ENCODE data around the gene TCAP. TPM values are rescaled to one million over a fixed set of nuclear protein-coding genes. Genes with fewer than 3 reads are reported as not detected.
"Not testable (repeated sequence)": the region's sequence is repeated elsewhere in the genome, so short reads cannot be mapped to it uniquely, and the experiment has no call there.

The TCAP gene
- total RNA-seq, 2 experiments from 2014 or later, result 0.78 to 0.89 TPM

GRCh38 chr17:39706383-39706782 lies 41.2 kb downstream of the TCAP start:
- no peaks in the 10 kb centered on the region for H3K36me3 Mint-ChIP-seq
- no peak overlapping the region for H3K27ac Mint-ChIP-seq
- H3K4me3 Mint-ChIP-seq, result no peak overlapping the region
- no peaks in the 10 kb centered on the region for H3K9me3 Mint-ChIP-seq
- no peak for DNase-seq
- H3K4me1 Mint-ChIP-seq, result peaks cover 10% of the 10 kb centered on the region
- peaks cover 12% of the 10 kb centered on the region for H3K27me3 Mint-ChIP-seq

- Mint-ChIP-seq H3K27me3 (peaks cover 6% of the 10 kb centered on the region), H3K4me3 (no peak overlapping the region), H3K4me1 (peaks cover 10% of the 10 kb centered on the region), H3K27ac (peak overlapping the region; percentile 58), H3K9me3 (no peaks in the 10 kb centered on the region), H3K36me3 (no peaks in the 10 kb centered on the region)
- DNase-seq, result no peak
These were observed 41.8 kb downstream of the TCAP start for GRCh38 chr17:39706921-39707337.

- peaks cover 8% of the 10 kb centered on the region for H3K4me1 Mint-ChIP-seq
- no peaks in the 10 kb centered on the region for H3K9me3 Mint-ChIP-seq
- no peak overlapping the region for H3K4me3 Mint-ChIP-seq
- H3K27ac Mint-ChIP-seq, result no peak overlapping the region
- no peaks in the 10 kb centered on the region for H3K36me3 Mint-ChIP-seq
- DNase-seq, result no peak
- no peaks in the 10 kb centered on the region for H3K27me3 Mint-ChIP-seq
These were observed 44.3 kb downstream of the TCAP start for GRCh38 chr17:39709319-39709997.

- Mint-ChIP-seq H3K4me3 (no peak overlapping the region), H3K4me1 (peaks cover 8% of the 10 kb centered on the region), H3K36me3 (no peaks in the 10 kb centered on the region), H3K9me3 (no peaks in the 10 kb centered on the region), H3K27ac (no peak overlapping the region), H3K27me3 (no peaks in the 10 kb centered on the region)
- no peak for DNase-seq
These were observed 45.1 kb downstream of the TCAP start for GRCh38 chr17:39709998-39710964.

- H3K27ac Mint-ChIP-seq, DNase-seq, H3K36me3 Mint-ChIP-seq, H3K4me1 Mint-ChIP-seq, H3K9me3 Mint-ChIP-seq, H3K4me3 Mint-ChIP-seq, H3K27me3 Mint-ChIP-seq: not testable (repeated sequence)
These were observed 45.9 kb downstream of the TCAP start for GRCh38 chr17:39711071-39711470.

GRCh38 chr17:39711851-39712250 lies 46.7 kb downstream of the TCAP start:
- H3K9me3 Mint-ChIP-seq, result no peaks in the 10 kb centered on the region
- no peaks in the 10 kb centered on the region for H3K36me3 Mint-ChIP-seq
- H3K4me3 Mint-ChIP-seq, result no peak overlapping the region
- no peak for DNase-seq
- no peaks in the 10 kb centered on the region for H3K27me3 Mint-ChIP-seq
- peaks cover 6% of the 10 kb centered on the region for H3K4me1 Mint-ChIP-seq
- H3K27ac Mint-ChIP-seq, result no peak overlapping the region

GRCh38 chr17:39714234-39714633 lies 49.1 kb downstream of the TCAP start:
- no peaks in the 10 kb centered on the region for H3K27me3 Mint-ChIP-seq
- DNase-seq, result no peak

GRCh38 chr17:39715375-39716072 lies 50.4 kb downstream of the TCAP start:
- Mint-ChIP-seq H3K27me3 (no peaks in the 10 kb centered on the region), H3K9me3 (no peaks in the 10 kb centered on the region), H3K27ac (no peak overlapping the region), H3K4me3 (no peak overlapping the region), H3K4me1 (peaks cover 2% of the 10 kb centered on the region), H3K36me3 (no peaks in the 10 kb centered on the region)
- no peak for DNase-seq

More at GRCh38 chr17:39714234-39714633, 49.1 kb downstream of the TCAP start:
- no peaks in the 10 kb centered on the region for H3K4me1 Mint-ChIP-seq
- H3K27ac Mint-ChIP-seq, result no peak overlapping the region
- H3K36me3 Mint-ChIP-seq, result no peaks in the 10 kb centered on the region
- no peaks in the 10 kb centered on the region for H3K9me3 Mint-ChIP-seq
- no peak overlapping the region for H3K4me3 Mint-ChIP-seq

Other genes with a start within 250 kb of the TCAP start
- 10 to 100 TPM; 78.4 to 83.1 TPM for gene MED1, start 214.1 kb upstream of the TCAP start, total RNA-seq
- gene CDK12, start 203.9 kb upstream of the TCAP start, total RNA-seq, result 10 to 100 TPM; 78.8 to 82.1 TPM
- gene NEUROD2, start 57.4 kb upstream of the TCAP start, total RNA-seq, result not detected
- gene PPP1R1B, start 38.4 kb upstream of the TCAP start, total RNA-seq, result not detected
- 10 to 100 TPM; 47.9 to 53.2 TPM for gene STARD3, start 28.2 kb upstream of the TCAP start, total RNA-seq
- not detected for gene PNMT, start 3.1 kb downstream of the TCAP start, total RNA-seq
- 1 to 10 TPM; 7.8 to 8.9 TPM for gene PGAP3, start 22.7 kb downstream of the TCAP start, total RNA-seq
- 1 to 10 TPM; 3.8 to 4.3 TPM for gene ERBB2, start 34.7 kb downstream of the TCAP start, total RNA-seq
- 10 to 100 TPM; 30.7 to 33.3 TPM for gene MIEN1, start 65.2 kb downstream of the TCAP start, total RNA-seq
- under 1 TPM; 0.60 to 0.84 TPM for gene GRB7, start 72.6 kb downstream of the TCAP start, total RNA-seq
- gene IKZF3, start 199.0 kb downstream of the TCAP start, total RNA-seq, result 10 to 100 TPM; 43.9 to 44.6 TPM
- gene ZPBP2, start 202.9 kb downstream of the TCAP start, total RNA-seq, result not detected

Data from activated naive CD8-positive, alpha-beta T cell treated with anti-CD3 and anti-CD28 coated beads for 36 hours (primary cell).